Loucy (cell line): Measurements from ENCODE around the gene TENM4.

Experiments used
- H2AFZ ChIP-seq: fragments of 200-600 bp; sonication (generic); 2 replicates; pipeline ENCODE4 v1.6.0; 2016; ENCODE audit warnings: antibody characterized with exemption, mild to moderate bottlenecking, low read length, moderate library complexity
- H3F3A ChIP-seq: fragments of 200-600 bp; 2 replicates; pipeline ENCODE4 v1.6.0; 2016; ENCODE audit warnings: antibody characterized with exemption, low read depth, mild to moderate bottlenecking
- H3K27me3 ChIP-seq: fragments of 200-600 bp; sonication (generic); 2 replicates; pipeline ENCODE4 v1.6.1; 2014; ENCODE audit warnings: low read length, mild to moderate bottlenecking; ENCODE audit not compliant: insufficient read depth, poor library complexity, severe bottlenecking
- H3K36me3 ChIP-seq: fragments of 200-600 bp; sonication (generic); 2 replicates; pipeline ENCODE4 v1.6.1; 2016; ENCODE audit warnings: low read length; ENCODE audit not compliant: insufficient read depth
- H3K4me1 ChIP-seq: fragments of 200-600 bp; sonication (generic); 2 replicates; pipeline ENCODE4 v1.5.1; 2014; ENCODE audit warnings: low read length, mild to moderate bottlenecking; ENCODE audit not compliant: insufficient read depth, poor library complexity, severe bottlenecking
- H3K4me2 ChIP-seq: fragments of 200-600 bp; sonication (generic); 2 replicates; pipeline ENCODE4 v1.6.0; 2014; ENCODE audit warnings: antibody characterized with exemption, low read length, low read depth, mild to moderate bottlenecking; ENCODE audit not compliant: poor library complexity, severe bottlenecking
- H3K4me3 ChIP-seq: fragments of 200-600 bp; sonication (generic); 2 replicates; pipeline ENCODE4 v1.5.1; 2014; ENCODE audit warnings: low read length, mild to moderate bottlenecking, mixed read lengths; ENCODE audit not compliant: poor library complexity, severe bottlenecking
- H3K79me2 ChIP-seq: fragments of 200-600 bp; sonication (generic); 2 replicates; pipeline ENCODE4 v1.6.1; 2014; ENCODE audit warnings: low read length; ENCODE audit not compliant: insufficient read depth
- H3K9ac ChIP-seq: fragments of 200-600 bp; sonication (generic); 2 replicates; pipeline ENCODE4 v1.6.0; 2014; ENCODE audit warnings: mild to moderate bottlenecking, low read depth, low read length, moderate library complexity; ENCODE audit not compliant: poor library complexity, severe bottlenecking
- H3K9me2 ChIP-seq: fragments of 200-600 bp; sonication (generic); replicated peaks from 2 replicates; pipeline ENCODE4 v1.6.1; 2016; ENCODE audit warnings: low read depth, low read length, mixed read lengths
- H3K9me3 ChIP-seq: fragments of 200-600 bp; sonication (generic); 2 replicates; pipeline ENCODE4 v1.6.1; 2014; ENCODE audit warnings: mild to moderate bottlenecking, antibody characterized with exemption, low read length, low read depth; ENCODE audit not compliant: insufficient read depth
- H4K20me1 ChIP-seq: fragments of 200-600 bp; sonication (generic); 2 replicates; pipeline ENCODE4 v1.6.0; 2014; ENCODE audit warnings: antibody characterized with exemption, low read length, mild to moderate bottlenecking; ENCODE audit not compliant: insufficient read depth, poor library complexity, severe bottlenecking
- CTCF ChIP-seq: fragments of 200-600 bp; sonication (generic); conservative IDR thresholded peaks from 2 replicates; pipeline ENCODE4 v1.5.1; 2014; ENCODE audit warnings: mild to moderate bottlenecking, antibody characterized with exemption, low read length
- EZH2phosphoT487 ChIP-seq: fragments of 200-600 bp; IDR thresholded peaks from 2 replicates; pipeline ENCODE4 v1.6.1; 2018; ENCODE audit warnings: antibody characterized with exemption, mild to moderate bottlenecking, moderate library complexity, borderline replicate concordance

Gene TENM4

DNA sequence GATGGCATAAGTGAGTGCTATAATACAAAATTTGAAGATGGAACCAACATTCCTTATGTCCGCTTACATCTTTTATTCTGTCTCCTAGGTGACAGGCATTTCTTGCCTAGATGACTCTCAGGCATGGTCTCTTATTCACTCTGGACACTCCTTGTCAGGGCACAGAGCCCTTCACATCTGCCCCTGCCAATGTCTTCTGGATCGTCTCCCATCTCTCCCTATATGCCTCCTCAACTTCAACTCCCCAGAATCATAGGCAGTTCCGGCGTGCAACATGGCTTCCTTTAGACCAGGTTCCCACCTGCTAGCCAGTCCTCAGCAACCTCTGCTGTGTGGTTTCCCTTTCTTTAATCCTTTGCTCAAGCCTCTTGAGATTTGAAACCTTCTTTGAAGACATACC lies 300.9 kb downstream of the TENM4 start:
- Histone ChIP-seq H3F3A (no peaks in the 10 kb centered on the region), H3K9me2 (no peaks in the 10 kb centered on the region), H3K27me3 (no peaks in the 10 kb centered on the region), H3K9me3 (no peaks in the 10 kb centered on the region), H3K4me3 (no peak overlapping the region), H3K4me2 (no peak overlapping the region), H3K4me1 (no peaks in the 10 kb centered on the region), H2AFZ (no peak overlapping the region), H3K9ac (no peak overlapping the region), H3K79me2 (no peaks in the 10 kb centered on the region), H3K36me3 (no peaks in the 10 kb centered on the region), H4K20me1 (no peaks in the 10 kb centered on the region)
- no peak for TF ChIP-seq CTCF

DNA sequence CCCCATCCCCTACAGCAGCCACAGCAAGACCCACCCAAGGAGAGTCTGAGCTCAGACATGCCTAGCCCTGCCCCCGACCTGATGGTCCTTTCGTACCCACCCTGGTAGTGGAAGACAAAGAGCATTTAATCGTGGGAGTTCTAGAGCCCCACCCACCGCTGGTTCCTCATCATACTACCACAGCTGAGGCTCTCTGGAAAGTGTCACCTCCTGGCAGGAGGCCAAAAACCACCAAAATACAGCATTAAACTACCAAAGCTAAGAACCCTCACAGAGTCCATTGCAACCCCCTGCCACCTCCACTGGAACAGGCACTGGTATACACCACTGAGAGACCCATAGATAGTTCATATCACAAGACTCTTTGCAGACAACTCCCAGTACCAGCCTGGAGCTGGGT lies 311.1 kb downstream of the TENM4 start:
- Histone ChIP-seq H3K36me3 (no peaks in the 10 kb centered on the region), H3K4me2 (no peak overlapping the region), H3K27me3 (no peaks in the 10 kb centered on the region), H3F3A (no peaks in the 10 kb centered on the region), H3K79me2 (no peaks in the 10 kb centered on the region), H3K9me2 (no peaks in the 10 kb centered on the region), H3K4me3 (no peak overlapping the region), H2AFZ (no peak overlapping the region), H3K9ac (no peak overlapping the region), H4K20me1 (no peaks in the 10 kb centered on the region), H3K9me3 (no peaks in the 10 kb centered on the region), H3K4me1 (no peaks in the 10 kb centered on the region)
- TF ChIP-seq CTCF (no peak), EZH2phosphoT487 (no peak)

DNA sequence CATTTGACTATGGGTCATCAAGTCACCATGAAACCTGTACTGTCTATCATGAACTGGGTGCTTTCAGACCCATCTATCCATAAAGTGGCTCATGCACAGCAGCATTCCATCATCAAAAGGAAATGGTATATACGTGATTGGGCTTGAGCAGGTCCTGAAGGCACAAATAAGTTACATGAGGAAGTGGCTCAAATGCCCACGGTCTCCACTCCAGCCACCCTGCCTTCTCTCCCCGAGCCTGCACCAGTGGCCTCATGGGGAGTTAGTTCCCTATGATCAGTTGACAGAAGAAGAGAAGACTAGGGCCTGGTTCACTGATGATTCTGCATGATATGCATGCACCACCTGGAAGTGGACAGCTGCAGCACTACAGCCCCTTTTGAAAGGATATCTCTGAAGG lies 312.5 kb downstream of the TENM4 start:
- TF ChIP-seq CTCF (no peak), EZH2phosphoT487 (no peak)
- H2AFZ ChIP-seq = no peak overlapping the region
- no peaks in the 10 kb centered on the region for H4K20me1 ChIP-seq
- no peak overlapping the region for H3K4me3 ChIP-seq
- no peaks in the 10 kb centered on the region for H3F3A ChIP-seq
- no peak overlapping the region for H3K9ac ChIP-seq
- no peaks in the 10 kb centered on the region for H3K9me2 ChIP-seq
- no peaks in the 10 kb centered on the region for H3K4me1 ChIP-seq
- no peaks in the 10 kb centered on the region for H3K27me3 ChIP-seq
- H3K9me3 ChIP-seq = no peaks in the 10 kb centered on the region
- H3K4me2 ChIP-seq = no peak overlapping the region
- H3K79me2 ChIP-seq = no peaks in the 10 kb centered on the region
- H3K36me3 ChIP-seq = no peaks in the 10 kb centered on the region
